SU-DHL-6 (cell line): ENCODE measurements around the gene PROSER1.

Experiments
- CTCF ChIP-seq: fragments of 200-600 bp; sonication (generic); IDR thresholded peaks from one replicate; pipeline ENCODE4 v1.5.1; 2017; ENCODE audit warnings: antibody characterized with exemption, mild to moderate bottlenecking, low read length, moderate library complexity; ENCODE audit not compliant: insufficient read depth, poor library complexity, severe bottlenecking
- EZH2phosphoT487 ChIP-seq: fragments of 200-600 bp; sonication (generic), shearing (Covaris generic); conservative IDR thresholded peaks from 2 replicates; pipeline ENCODE4 v1.6.1; 2018; ENCODE audit warnings: mild to moderate bottlenecking, antibody characterized with exemption, low read length, moderate library complexity, mixed read lengths

- no peak for TF ChIP-seq CTCF
- TF ChIP-seq EZH2phosphoT487: no peak
These were observed 24.4 kb downstream of the PROSER1 start for GRCh38 chr13:39013462-39013861.
